K562 (cell line): ENCODE results near the gene ZNF48. TPM values are rescaled to one million over a fixed set of nuclear protein-coding genes. Genes with fewer than 3 reads are reported as not detected.

Experiments
- CBFA2T3 ChIP-seq: fragments of 450-650 bp; IDR thresholded peaks from 2 replicates; pipeline ENCODE4 v1.6.1; 2017
- ETS2 ChIP-seq: IDR thresholded peaks from 2 replicates; pipeline ENCODE4 v1.6.1; 2016; ENCODE audit warnings: borderline replicate concordance, missing genetic modification characterization, mild to moderate bottlenecking, moderate library complexity, missing compliant biosample characterization; ENCODE audit not compliant: poor library complexity, severe bottlenecking
- GABPB1 ChIP-seq: sonication (generic); formaldehyde crosslinking; IDR thresholded peaks from 2 replicates; pipeline ENCODE4 v1.8.0; 2022; ENCODE audit warnings: mild to moderate bottlenecking, missing genetic modification reagents
- HDAC8 ChIP-seq: fragments of 450-650 bp; IDR thresholded peaks from 2 replicates; pipeline ENCODE4 v1.6.1; 2016; ENCODE audit warnings: mild to moderate bottlenecking, missing genetic modification characterization, moderate library complexity, missing compliant biosample characterization
- KAT2B ChIP-seq: IDR thresholded peaks from one replicate; pipeline ENCODE4 v1.6.1; 2012; ENCODE audit warnings: low read depth, mild to moderate bottlenecking, control low read depth, inconsistent platforms, low read length, moderate library complexity
- KAT8 ChIP-seq: fragments of 450-650 bp; IDR thresholded peaks from 2 replicates; pipeline ENCODE4 v1.6.1; 2016; ENCODE audit warnings: low read depth, mild to moderate bottlenecking
- NCOA1 ChIP-seq: fragments of 450-650 bp; IDR thresholded peaks from 2 replicates; pipeline ENCODE4 v1.6.1; 2016; ENCODE audit warnings: low read depth
- NEUROD1 ChIP-seq: fragments of 150-350 bp; IDR thresholded peaks from 2 replicates; pipeline ENCODE4 v1.6.1; 2014; ENCODE audit warnings: borderline replicate concordance, low read length, low read depth; ENCODE audit not compliant: partially characterized antibody
- RAD21 ChIP-seq, 2 experiments: fragments of 250-450 bp in 1 of 2; fragments of 450-650 bp in 1 of 2; sonication (Bioruptor Pico) in 1 of 2; formaldehyde crosslinking in 1 of 2; IDR thresholded peaks in 1 of 2; conservative IDR thresholded peaks in 1 of 2; 2 replicates each; pipeline versions ENCODE4 v1.4.0 to v1.8.0; 2020 to 2022; ENCODE audit warnings: mild to moderate bottlenecking in 2 of 2, moderate library complexity in 1 of 2
- SMC3 ChIP-seq: conservative IDR thresholded peaks from 2 replicates; pipeline ENCODE4 v1.6.1; 2011; ENCODE audit warnings: low read depth, low read length, improper control_type of control experiment; ENCODE audit not compliant: insufficient read depth
- ZNF79 ChIP-seq: fragments of 250-450 bp; sonication (Bioruptor Pico); IDR thresholded peaks from 2 replicates; pipeline ENCODE4 v1.4.0; 2020; ENCODE audit warnings: low read depth, mild to moderate bottlenecking, moderate library complexity
- polyA plus RNA-seq, 8 experiments: library from polyadenylated mRNA; depleted of rRNA in 4 of 8; stranded (reverse) in 5 of 8; unstranded in 3 of 8; fragments of >200 nt; fragmentation: Nextera tagmentation in 2 of 8; fragmentation: Illumina TruSeq in 1 of 8; extraction: Ambion mirVana in 2 of 8; extraction: Trizol in 1 of 8; gene quantifications; 2 replicates each; pipeline versions ENCODE4 v1.2.1 to v1.2.3, GENCODE V29; 2011 to 2014; ENCODE audit warnings: inconsistent platforms in 1 of 8, missing spikeins in 1 of 8
- total RNA-seq, 7 experiments: library from RNA; depleted of rRNA in 6 of 7; stranded (reverse); fragments of >200 nt in 6 of 7; fragmentation: Illumina TruSeq in 2 of 7; extraction: Trizol in 2 of 7; gene quantifications; 2 replicates each; pipeline versions ENCODE4 v1.2.1 to v1.2.3, GENCODE V29; 2011 to 2021; ENCODE audit warnings: low replicate concordance in 1 of 7
- TF ChIP-seq, protein P1 (sequence below): fragments of 150-350 bp; IDR thresholded peaks from 2 replicates; pipeline ENCODE4 v1.6.1; 2014; ENCODE audit warnings: low read depth, mild to moderate bottlenecking, low read length, borderline replicate concordance
- TF ChIP-seq, protein P2 (sequence below): sonication (generic); formaldehyde crosslinking; IDR thresholded peaks from 2 replicates; pipeline ENCODE4 v1.8.0; 2022; ENCODE audit warnings: missing genetic modification reagents, mild to moderate bottlenecking, borderline replicate concordance
- TF ChIP-seq, protein P3 (sequence below): fragments of 250-450 bp; sonication (Bioruptor Pico); IDR thresholded peaks from 2 replicates; pipeline ENCODE4 v1.8.0; 2022; ENCODE audit warnings: moderate library complexity, mild to moderate bottlenecking, inconsistent platforms

The ZNF48 gene
- total and polyA plus RNA-seq, 9 of the 15 experiments (the other 6 are each of a cell fraction or from before 2014, with no cell fraction given), result 0.38 to 11.6 (median 4.7) TPM

DNA sequence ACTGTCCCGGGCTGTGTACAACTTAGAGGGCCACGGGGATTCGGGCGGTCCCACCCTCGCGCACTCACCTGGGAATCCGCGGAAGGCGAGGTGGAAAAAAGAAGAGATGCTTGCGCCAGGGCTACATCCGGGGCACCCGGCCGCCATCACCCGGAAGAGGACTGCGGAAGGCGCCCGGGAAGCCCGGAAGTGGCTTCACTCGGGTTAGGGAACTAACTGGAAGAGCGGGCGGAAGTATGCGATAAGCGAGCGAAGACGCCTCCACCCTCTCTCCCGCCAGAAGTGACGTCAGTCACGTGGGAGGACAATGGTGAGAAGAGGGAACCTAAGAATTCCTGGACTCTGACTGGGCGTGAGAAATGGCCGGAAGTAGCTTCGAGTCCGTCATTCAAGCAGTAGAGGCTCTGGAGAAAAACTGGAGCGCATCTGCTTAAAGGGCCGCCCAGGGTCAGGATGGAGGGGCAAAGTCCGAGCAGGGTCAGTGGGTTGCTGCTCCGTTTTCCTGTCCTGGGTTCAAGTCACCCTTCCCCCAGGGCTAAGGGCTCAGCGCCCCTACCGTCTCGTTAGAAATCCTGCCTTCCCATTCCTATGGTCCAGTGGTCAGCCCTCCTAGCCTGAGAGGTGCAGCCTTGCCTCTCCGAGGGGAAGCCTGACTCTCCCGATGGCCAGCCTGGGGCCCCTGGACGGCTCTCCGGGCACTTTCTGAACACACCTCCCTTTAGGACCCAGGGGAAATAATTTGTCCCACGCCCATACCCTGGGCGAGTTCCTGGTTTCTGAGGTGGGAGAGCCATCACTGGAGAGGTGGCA is 39.9 kb upstream of the ZNF48 start, which contains the start of gene CD2BP2 (continued):
- TF ChIP-seq, protein P1, sequence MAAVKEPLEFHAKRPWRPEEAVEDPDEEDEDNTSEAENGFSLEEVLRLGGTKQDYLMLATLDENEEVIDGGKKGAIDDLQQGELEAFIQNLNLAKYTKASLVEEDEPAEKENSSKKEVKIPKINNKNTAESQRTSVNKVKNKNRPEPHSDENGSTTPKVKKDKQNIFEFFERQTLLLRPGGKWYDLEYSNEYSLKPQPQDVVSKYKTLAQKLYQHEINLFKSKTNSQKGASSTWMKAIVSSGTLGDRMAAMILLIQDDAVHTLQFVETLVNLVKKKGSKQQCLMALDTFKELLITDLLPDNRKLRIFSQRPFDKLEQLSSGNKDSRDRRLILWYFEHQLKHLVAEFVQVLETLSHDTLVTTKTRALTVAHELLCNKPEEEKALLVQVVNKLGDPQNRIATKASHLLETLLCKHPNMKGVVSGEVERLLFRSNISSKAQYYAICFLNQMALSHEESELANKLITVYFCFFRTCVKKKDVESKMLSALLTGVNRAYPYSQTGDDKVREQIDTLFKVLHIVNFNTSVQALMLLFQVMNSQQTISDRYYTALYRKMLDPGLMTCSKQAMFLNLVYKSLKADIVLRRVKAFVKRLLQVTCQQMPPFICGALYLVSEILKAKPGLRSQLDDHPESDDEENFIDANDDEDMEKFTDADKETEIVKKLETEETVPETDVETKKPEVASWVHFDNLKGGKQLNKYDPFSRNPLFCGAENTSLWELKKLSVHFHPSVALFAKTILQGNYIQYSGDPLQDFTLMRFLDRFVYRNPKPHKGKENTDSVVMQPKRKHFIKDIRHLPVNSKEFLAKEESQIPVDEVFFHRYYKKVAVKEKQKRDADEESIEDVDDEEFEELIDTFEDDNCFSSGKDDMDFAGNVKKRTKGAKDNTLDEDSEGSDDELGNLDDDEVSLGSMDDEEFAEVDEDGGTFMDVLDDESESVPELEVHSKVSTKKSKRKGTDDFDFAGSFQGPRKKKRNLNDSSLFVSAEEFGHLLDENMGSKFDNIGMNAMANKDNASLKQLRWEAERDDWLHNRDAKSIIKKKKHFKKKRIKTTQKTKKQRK, result no peak
- no peak for TF ChIP-seq ZNF79 (CRISPR knock-in tag)
- TF ChIP-seq RAD21 (CRISPR knock-in tag; conservative IDR thresholded peaks at IDR 0.05 in 1 of 2, IDR thresholded peaks at IDR 0.05 in 1 of 2), result peak in 1 of 2 experiments; percentile 20; a peak in 1 of 4 replicates
- no peak for TF ChIP-seq SMC3
- TF ChIP-seq KAT2B, result no peak
- no peak for TF ChIP-seq ETS2 (tag)
- TF ChIP-seq NEUROD1, result peak; percentile 10
- TF ChIP-seq, protein P2, sequence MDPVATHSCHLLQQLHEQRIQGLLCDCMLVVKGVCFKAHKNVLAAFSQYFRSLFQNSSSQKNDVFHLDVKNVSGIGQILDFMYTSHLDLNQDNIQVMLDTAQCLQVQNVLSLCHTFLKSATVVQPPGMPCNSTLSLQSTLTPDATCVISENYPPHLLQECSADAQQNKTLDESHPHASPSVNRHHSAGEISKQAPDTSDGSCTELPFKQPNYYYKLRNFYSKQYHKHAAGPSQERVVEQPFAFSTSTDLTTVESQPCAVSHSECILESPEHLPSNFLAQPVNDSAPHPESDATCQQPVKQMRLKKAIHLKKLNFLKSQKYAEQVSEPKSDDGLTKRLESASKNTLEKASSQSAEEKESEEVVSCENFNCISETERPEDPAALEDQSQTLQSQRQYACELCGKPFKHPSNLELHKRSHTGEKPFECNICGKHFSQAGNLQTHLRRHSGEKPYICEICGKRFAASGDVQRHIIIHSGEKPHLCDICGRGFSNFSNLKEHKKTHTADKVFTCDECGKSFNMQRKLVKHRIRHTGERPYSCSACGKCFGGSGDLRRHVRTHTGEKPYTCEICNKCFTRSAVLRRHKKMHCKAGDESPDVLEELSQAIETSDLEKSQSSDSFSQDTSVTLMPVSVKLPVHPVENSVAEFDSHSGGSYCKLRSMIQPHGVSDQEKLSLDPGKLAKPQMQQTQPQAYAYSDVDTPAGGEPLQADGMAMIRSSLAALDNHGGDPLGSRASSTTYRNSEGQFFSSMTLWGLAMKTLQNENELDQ (CRISPR knock-in tag), result peak; percentile 23; the same call in 1 of the 2 replicates
- TF ChIP-seq NCOA1, result peak; percentile 43; the same call in 1 of the 2 replicates
- TF ChIP-seq GABPB1 (CRISPR knock-in tag), result peak; percentile 94
- TF ChIP-seq CBFA2T3, result no peak
- TF ChIP-seq, protein P3, sequence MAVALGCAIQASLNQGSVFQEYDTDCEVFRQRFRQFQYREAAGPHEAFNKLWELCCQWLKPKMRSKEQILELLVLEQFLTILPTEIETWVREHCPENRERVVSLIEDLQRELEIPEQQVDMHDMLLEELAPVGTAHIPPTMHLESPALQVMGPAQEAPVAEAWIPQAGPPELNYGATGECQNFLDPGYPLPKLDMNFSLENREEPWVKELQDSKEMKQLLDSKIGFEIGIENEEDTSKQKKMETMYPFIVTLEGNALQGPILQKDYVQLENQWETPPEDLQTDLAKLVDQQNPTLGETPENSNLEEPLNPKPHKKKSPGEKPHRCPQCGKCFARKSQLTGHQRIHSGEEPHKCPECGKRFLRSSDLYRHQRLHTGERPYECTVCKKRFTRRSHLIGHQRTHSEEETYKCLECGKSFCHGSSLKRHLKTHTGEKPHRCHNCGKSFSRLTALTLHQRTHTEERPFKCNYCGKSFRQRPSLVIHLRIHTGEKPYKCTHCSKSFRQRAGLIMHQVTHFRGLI (CRISPR knock-in tag), result no peak
- no peak for TF ChIP-seq HDAC8 (tag)
- TF ChIP-seq KAT8, result no peak
